Heart right ventricle (tissue), 16 donors: ENCODE measurements around the gene TBC1D22B. TPM values are rescaled to one million over a fixed set of nuclear protein-coding genes. Genes with fewer than 3 reads are reported as not detected.

Experiments
- ATAC-seq, 8 donors: fragments of 200-7000 bp; cut with Tn5 transposase; one replicate each; pipeline ENCODE4 v1.9.1; 2020; ENCODE audit warnings: mild to moderate bottlenecking in 8 of 8, moderate library complexity in 8 of 8, moderate number of reproducible peaks in 1 of 8
- DNase-seq, 2 donors: peaks; one replicate each; pipeline ENCODE4 v3.0.0-alpha.2; 2020
- H3K27ac ChIP-seq, 10 donors: fragments of 200-600 bp; sonication (generic) in 2 of 10; one replicate each; pipeline versions ENCODE4 v1.5.0 to v1.8.0; 2020 to 2022; ENCODE audit warnings: mild to moderate bottlenecking in 3 of 10
- H3K27me3 ChIP-seq, 7 donors: fragments of 200-600 bp; one replicate each; pipeline ENCODE4 v1.8.0; 2021 to 2022; ENCODE audit warnings: mild to moderate bottlenecking in 2 of 7
- H3K36me3 ChIP-seq, 9 donors: fragments of 200-600 bp; sonication (generic) in 1 of 9; one replicate each; pipeline versions ENCODE4 v1.5.0 to v1.8.0; 2020 to 2022; ENCODE audit warnings: mild to moderate bottlenecking in 2 of 9
- H3K4me1 ChIP-seq, 9 donors: fragments of 200-600 bp; sonication (generic) in 1 of 9; one replicate each; pipeline versions ENCODE4 v1.5.0 to v1.8.0; 2020 to 2022; ENCODE audit warnings: mild to moderate bottlenecking in 4 of 9
- H3K4me3 ChIP-seq, 10 donors: fragments of 200-600 bp; sonication (generic) in 2 of 10; one replicate each; pipeline versions ENCODE4 v1.5.0 to v1.8.0; 2020 to 2022; ENCODE audit warnings: mild to moderate bottlenecking in 7 of 10, moderate library complexity in 2 of 10
- H3K9me3 ChIP-seq, 11 donors: fragments of 200-600 bp in 10 of 11; sonication (generic) in 2 of 11; one replicate each; pipeline versions ENCODE4 v1.5.0 to v1.8.0; 2013 to 2022; ENCODE audit warnings: mild to moderate bottlenecking in 2 of 11, control low read depth in 1 of 11, moderate library complexity in 1 of 11
- WGBS, 2 donors: extraction: QIAGEN DNeasy Blood & Tissue Kit; methylation state at CpG; one replicate each; pipeline ENCODE4 v1.1.7; 2013; ENCODE audit warnings: inconsistent platforms in 1 of 2; 5-methylcytosine and 5-hydroxymethylcytosine counted together
- intact Hi-C, 10 donors: fragments of 100-400 bp; cut with DNase I; formaldehyde crosslinking; loops; one replicate each; pipeline versions ENCODE4 v1.11.1 to v1.14.2; 2022
- long read RNA-seq, 3 donors: library from polyadenylated mRNA; unstranded; transcript quantifications; one replicate each; pipeline ENCODE4 v2.0.0, GENCODE V29; 2020 to 2021
- polyA plus RNA-seq, 2 donors: library from polyadenylated mRNA; stranded (reverse); fragments of 200-250 nt; gene quantifications; one replicate each; pipeline ENCODE4 v1.2.3, GENCODE V29; 2013
- total RNA-seq, 10 donors: library from RNA; stranded (reverse); fragmentation: NEBNext Ultra II Directional in 3 of 10; extraction: Animal tissue kit (Norgen Biotek cat#: 25700) in 3 of 10; gene quantifications; one replicate each; pipeline versions ENCODE4 v1.2.1 to v1.2.4, GENCODE V29; 2021 to 2023
- TF ChIP-seq, protein P1 (sequence below), 9 donors: fragments of 200-600 bp; sonication (generic) in 2 of 9; IDR thresholded peaks; one replicate each; pipeline versions ENCODE4 v1.5.0 to v1.8.0; 2021 to 2022; ENCODE audit warnings: antibody characterized with exemption in 9 of 9, mild to moderate bottlenecking in 5 of 9, moderate library complexity in 1 of 9
- donor health status: Arrhythmogenic right ventricular cardiomyopathy.
- donor health status: ischemic (EF 13 %, LVEDD 7.1; RV severe dilation, severe dysfunction).
- donor health status: healthy with polysubstance abuse.
- donor health status: DM: no; HTN: yes; CAD: no.
- donor health status: DM: no; HTN: no; CAD: no.
- donor health status: ischemic (EF 25% LVEDD 6.9; RV normal size, moderate dysfunction).
- donor health status: ischemic (EF 25% LVEDD 5.7; RV mildly dilated, moderate dysfunction).
- donor health status: healthy.
- donor health status: DM: yes; HTN: yes; CAD: no.
- donor health status: Ischemic cardiomyopathy.
- donor health status: ischemic (EF 35%, LVEDD 5.7; RV mildly dilated, moderate dysfunction).
- donor health status: nonischemic (EF 11% LVEDD 7.7; RV severe dilation, severe dysfunction).
- donor health status: DM: yes; HTN: yes; CAD: no.
- donor health status: PGD.
- donor health status: ischemic (EF 29% LVEDD 5.4; RV normal size, mild dysfunction).
- donor health status: nonischemic (EF 23%, LVEDD 6.1; RV moderate dilation, normal function).

The TBC1D22B gene, protein sequence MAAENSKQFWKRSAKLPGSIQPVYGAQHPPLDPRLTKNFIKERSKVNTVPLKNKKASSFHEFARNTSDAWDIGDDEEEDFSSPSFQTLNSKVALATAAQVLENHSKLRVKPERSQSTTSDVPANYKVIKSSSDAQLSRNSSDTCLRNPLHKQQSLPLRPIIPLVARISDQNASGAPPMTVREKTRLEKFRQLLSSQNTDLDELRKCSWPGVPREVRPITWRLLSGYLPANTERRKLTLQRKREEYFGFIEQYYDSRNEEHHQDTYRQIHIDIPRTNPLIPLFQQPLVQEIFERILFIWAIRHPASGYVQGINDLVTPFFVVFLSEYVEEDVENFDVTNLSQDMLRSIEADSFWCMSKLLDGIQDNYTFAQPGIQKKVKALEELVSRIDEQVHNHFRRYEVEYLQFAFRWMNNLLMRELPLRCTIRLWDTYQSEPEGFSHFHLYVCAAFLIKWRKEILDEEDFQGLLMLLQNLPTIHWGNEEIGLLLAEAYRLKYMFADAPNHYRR
- 1 to 10 TPM; 5.4 to 8.1 (median 6.6) TPM for total RNA-seq
- polyA plus RNA-seq, result 1 to 10 TPM; 5.0 to 5.8 TPM
- long read RNA-seq, donor 1, transcript TBC1D22B-201 (13 exons, 3,462 nt), result major isoform, 7 of 11 reads
- long read RNA-seq, donor 1, partial matches to known transcripts, result 2 of 11 reads
- long read RNA-seq, donor 1, other reads (novel, unspliced or antisense), result 2 of 11 reads
- long read RNA-seq, donor 2, transcript TBC1D22B-201 (13 exons, 3,462 nt), result major isoform, 6 of 7 reads
- long read RNA-seq, donor 2, partial matches to known transcripts, result 0 of 7 reads
- long read RNA-seq, donor 2, other reads (novel, unspliced or antisense), result 1 of 7 reads
- long read RNA-seq, donor 3, partial matches to known transcripts, result 2 of 8 reads
- long read RNA-seq, donor 3, other reads (novel, unspliced or antisense), result 2 of 8 reads

DNA sequence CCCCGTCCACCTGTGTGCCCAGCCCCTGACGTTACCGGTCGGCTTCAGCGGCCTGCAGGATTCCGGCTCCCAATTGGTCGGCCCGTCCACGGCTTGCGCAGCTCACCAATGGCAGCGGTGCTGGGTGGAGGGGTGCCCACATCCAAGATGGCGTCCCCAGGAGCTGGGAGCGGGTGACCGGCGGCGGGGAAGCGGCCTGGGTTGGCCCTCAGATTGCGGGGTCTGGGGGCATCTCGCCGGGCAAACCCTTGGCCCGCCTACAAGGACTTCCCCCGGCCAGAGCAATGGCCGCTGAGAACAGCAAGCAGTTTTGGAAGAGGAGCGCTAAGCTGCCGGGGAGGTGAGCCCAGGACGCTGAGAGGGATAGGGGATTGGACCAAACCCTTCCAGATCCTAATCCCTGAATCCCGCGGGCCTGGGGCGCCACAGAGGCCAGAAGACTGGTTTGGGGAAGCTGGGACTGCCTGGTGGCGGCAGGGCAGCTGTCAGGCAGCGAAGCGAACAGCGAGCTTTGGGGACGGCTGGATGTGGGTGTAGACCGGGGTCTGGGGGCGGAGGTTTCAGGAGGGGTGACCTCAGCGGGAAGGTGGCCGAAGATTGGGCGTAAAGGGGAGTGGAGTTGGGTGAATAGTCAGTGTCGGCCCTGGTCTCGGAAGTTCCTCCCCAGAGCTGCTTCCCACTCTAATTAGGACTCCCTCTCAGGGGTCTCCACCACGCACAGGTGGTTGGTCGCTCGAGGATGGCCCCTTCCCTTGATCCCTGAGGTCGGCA, at the start of gene TBC1D22B, which contains the start of gene TMEM217:
TSS of gene TBC1D22B (plus strand) at position 139 of the 771 bp plus-strand sequence. CDS start at position 285, 146 bp downstream.
TSS of gene TMEM217 (minus strand) at position 511 of the 771 bp plus-strand sequence. CDS start 39,114 bp downstream, outside the sequence.
- WGBS, 2 donors, result 0% methylated on average over 44 to 45 of the region's 45 CpGs
- ATAC-seq, result peak; percentile 100
- Histone ChIP-seq H3K36me3 (no peaks in the 10 kb centered on the region), H3K4me3 (peak within 1 kb of the TSS; percentile 70 to 98 (median 89)), H3K4me1 (peaks cover 0 to 33% (median 24%) of the 10 kb centered on the region in 9 donors), H3K9me3 (no peaks in the 10 kb centered on the region), H3K27me3 (no peaks in the 10 kb centered on the region), H3K27ac (peak within 1 kb of the TSS; percentile 69 to 98 (median 92))
- DNase-seq, result peak; percentile 94 to 96
- intact Hi-C loops, result no loop called here
- TF ChIP-seq, protein P1, sequence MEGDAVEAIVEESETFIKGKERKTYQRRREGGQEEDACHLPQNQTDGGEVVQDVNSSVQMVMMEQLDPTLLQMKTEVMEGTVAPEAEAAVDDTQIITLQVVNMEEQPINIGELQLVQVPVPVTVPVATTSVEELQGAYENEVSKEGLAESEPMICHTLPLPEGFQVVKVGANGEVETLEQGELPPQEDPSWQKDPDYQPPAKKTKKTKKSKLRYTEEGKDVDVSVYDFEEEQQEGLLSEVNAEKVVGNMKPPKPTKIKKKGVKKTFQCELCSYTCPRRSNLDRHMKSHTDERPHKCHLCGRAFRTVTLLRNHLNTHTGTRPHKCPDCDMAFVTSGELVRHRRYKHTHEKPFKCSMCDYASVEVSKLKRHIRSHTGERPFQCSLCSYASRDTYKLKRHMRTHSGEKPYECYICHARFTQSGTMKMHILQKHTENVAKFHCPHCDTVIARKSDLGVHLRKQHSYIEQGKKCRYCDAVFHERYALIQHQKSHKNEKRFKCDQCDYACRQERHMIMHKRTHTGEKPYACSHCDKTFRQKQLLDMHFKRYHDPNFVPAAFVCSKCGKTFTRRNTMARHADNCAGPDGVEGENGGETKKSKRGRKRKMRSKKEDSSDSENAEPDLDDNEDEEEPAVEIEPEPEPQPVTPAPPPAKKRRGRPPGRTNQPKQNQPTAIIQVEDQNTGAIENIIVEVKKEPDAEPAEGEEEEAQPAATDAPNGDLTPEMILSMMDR (IDR thresholded peaks at IDR 0.05), result no peak

DNA sequence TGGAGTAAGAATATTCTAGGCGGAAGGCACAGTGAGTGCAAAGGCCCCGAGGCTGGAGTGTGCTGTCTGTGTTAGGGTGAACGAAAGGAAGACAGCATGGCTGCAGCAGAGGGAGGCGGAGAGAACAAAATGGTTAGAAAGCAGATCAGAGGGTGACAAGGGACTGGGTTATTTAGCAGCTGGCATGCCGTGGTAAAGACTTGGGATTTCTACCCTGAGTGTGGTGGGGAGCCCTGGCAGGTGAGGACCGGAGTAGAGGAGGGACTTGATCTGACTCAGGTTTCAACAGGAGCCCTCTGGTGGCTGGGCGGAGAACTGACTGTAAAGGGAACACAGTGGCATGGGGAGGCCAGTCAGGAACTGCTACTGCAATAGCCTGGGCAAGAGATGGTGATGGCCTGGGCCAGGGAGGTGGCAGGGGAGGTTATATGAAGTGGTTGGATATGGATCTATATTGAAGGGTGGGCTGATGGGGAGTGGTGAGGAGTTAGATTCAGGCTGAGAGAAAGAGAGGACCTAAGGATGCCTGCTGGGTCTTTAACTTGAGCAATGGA, 49.6 kb upstream of the TBC1D22B start:
- no peak overlapping the region for H3K4me3 ChIP-seq
- peak overlapping the region in 1 of 10 donors; percentile 72 for H3K27ac ChIP-seq
- H3K4me1 ChIP-seq, result peaks cover 0 to 50% (median 0%) of the 10 kb centered on the region in 9 donors
- DNase-seq (peak; percentile 73 to 78), ATAC-seq (peak in 7 of 8 donors; percentile 49 to 79 (median 62))
- H3K27me3 ChIP-seq, result peaks cover 0 to 3% (median 0%) of the 10 kb centered on the region in 7 donors
- TF ChIP-seq, protein P1 (IDR thresholded peaks at IDR 0.05), result peak in 8 of 9 donors; percentile 48 to 88 (median 65)
- no peaks in the 10 kb centered on the region for H3K9me3 ChIP-seq
- 67 to 71% methylated on average over 7 of the region's 7 CpGs for WGBS, 2 donors
- no peaks in the 10 kb centered on the region for H3K36me3 ChIP-seq
- intact Hi-C loops, result loop anchor here in 5 of 10 donors (2.0 to 10.0 kb wide), 7 partner anchors 33 to 443 kb away; partner anchors contain the start of gene C6orf89 (in 1 of the 5)

DNA sequence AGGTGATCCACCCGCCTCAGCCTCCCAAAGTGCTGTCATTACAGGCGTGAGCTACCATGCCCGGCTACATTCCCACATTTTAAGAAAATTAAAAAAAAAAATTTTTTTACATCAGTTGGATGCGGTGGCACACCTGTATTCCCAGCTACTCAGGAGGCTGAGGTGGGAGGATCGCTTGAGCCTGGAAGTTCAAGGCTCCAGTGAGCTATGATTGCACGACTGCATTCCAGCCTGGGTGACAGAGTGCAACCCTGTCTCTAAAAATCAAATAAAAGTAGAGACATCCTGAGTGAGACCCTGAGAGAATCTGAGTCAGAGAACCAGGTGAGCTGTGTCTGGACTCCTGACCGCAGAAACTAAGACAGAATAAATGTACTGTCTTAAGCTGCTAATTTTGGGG, 48.8 kb upstream of the TBC1D22B start:
- Histone ChIP-seq H3K27me3 (no peaks in the 10 kb centered on the region), H3K4me3 (no peak overlapping the region), H3K36me3 (no peaks in the 10 kb centered on the region), H3K27ac (peak overlapping the region in 1 of 10 donors; percentile 72), H3K4me1 (peaks cover 0 to 46% (median 0%) of the 10 kb centered on the region in 9 donors), H3K9me3 (no peaks in the 10 kb centered on the region)
- TF ChIP-seq, protein P1 (IDR thresholded peaks at IDR 0.05), result no peak
- DNase-seq, result no peak
- WGBS, 2 donors, result 96 to 97% methylated on average over 7 of the region's 7 CpGs
- intact Hi-C loops, result loop anchor here in 5 of 10 donors (2.0 to 10.0 kb wide), 7 partner anchors 34 to 444 kb away; partner anchors contain the start of gene C6orf89 (in 1 of the 5)
- no peak for ATAC-seq
